ENCODE data around the gene YPEL3.

DNA sequence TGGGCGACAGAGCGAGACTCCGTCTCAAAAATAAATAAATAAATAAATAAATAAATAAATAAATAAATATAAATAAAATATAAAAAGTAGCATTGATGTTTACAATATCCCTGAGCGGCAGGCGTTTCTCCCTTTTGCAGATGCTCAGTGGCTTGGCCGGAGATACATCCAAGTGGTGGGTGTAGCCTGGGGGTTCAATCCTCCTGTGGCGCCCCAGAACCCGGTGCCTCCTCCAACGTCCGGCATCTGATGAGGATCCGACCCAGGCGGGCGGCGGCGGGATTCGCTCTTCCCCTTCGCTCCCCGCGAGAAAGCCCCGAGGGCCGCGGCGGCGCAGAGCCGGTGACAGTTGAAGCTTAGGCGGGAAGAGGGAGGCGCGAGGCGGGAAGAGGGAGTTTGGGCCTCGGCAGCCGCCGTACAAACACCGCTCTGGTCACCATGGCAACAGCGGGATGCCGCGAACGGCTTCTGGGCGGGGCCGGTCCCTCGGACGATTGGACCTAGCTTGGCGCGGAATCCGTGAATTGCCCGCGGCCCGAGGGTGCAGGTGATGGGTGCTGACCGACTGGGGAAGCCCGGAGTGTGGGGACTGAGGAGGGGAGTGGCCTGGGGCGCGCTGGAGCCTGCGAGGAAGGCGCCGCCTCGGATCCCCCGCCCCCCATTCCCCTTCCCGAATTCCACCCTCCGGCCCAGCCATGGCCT is 43.2 kb downstream of the YPEL3 start:
- TF ChIP-seq, protein P1, sequence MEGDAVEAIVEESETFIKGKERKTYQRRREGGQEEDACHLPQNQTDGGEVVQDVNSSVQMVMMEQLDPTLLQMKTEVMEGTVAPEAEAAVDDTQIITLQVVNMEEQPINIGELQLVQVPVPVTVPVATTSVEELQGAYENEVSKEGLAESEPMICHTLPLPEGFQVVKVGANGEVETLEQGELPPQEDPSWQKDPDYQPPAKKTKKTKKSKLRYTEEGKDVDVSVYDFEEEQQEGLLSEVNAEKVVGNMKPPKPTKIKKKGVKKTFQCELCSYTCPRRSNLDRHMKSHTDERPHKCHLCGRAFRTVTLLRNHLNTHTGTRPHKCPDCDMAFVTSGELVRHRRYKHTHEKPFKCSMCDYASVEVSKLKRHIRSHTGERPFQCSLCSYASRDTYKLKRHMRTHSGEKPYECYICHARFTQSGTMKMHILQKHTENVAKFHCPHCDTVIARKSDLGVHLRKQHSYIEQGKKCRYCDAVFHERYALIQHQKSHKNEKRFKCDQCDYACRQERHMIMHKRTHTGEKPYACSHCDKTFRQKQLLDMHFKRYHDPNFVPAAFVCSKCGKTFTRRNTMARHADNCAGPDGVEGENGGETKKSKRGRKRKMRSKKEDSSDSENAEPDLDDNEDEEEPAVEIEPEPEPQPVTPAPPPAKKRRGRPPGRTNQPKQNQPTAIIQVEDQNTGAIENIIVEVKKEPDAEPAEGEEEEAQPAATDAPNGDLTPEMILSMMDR (conservative IDR thresholded peaks at IDR 0.05 in 1 of 2, IDR thresholded peaks at IDR 0.05 in 1 of 2; ENCODE audit: extremely low read depth in 1 of 2, insufficient read depth in 1 of 2, low read depth in 1 of 2, low read length in 2 of 2): no peak
- no peak for TF ChIP-seq EZH2 (IDR thresholded peaks at IDR 0.05; ENCODE audit: borderline replicate concordance, low read length)
